Heart left ventricle (tissue), 16 donors: Measurements from ENCODE around the gene PLXNC1. TPM values are rescaled to one million over a fixed set of nuclear protein-coding genes. Genes with fewer than 3 reads are reported as not detected.
A peak's percentile ranks its signal among the peaks of the same experiment; 100 is the strongest.

Experiments
- ATAC-seq, 4 donors: fragments of 200-7000 bp; cut with Tn5 transposase; one replicate each; pipeline ENCODE4 v1.9.1; 2020 to 2022; ENCODE audit warnings: moderate library complexity in 4 of 4, mild to moderate bottlenecking in 3 of 4, moderate number of reproducible peaks in 1 of 4
- DNase-seq, 5 donors: peaks; one replicate each; pipeline ENCODE4 v3.0.0-alpha.2; 2020
- H3K27ac ChIP-seq, 12 donors: fragments of 200-600 bp; sonication (generic) in 4 of 12; one replicate each; pipeline versions ENCODE4 v1.5.0 to v1.8.0; 2016 to 2022; ENCODE audit warnings: mild to moderate bottlenecking in 2 of 12
- H3K27me3 ChIP-seq, 9 donors: fragments of 200-600 bp; sonication (generic) in 2 of 9; one replicate each; pipeline versions ENCODE4 v1.5.1 to v1.8.0; 2016 to 2022; ENCODE audit warnings: mild to moderate bottlenecking in 3 of 9
- H3K36me3 ChIP-seq, 9 donors: fragments of 200-600 bp; sonication (generic) in 2 of 9; one replicate each; pipeline versions ENCODE4 v1.5.0 to v1.8.0; 2018 to 2022; ENCODE audit warnings: mild to moderate bottlenecking in 2 of 9
- H3K4me1 ChIP-seq, 12 donors: fragments of 200-600 bp; sonication (generic) in 4 of 12; one replicate each; pipeline versions ENCODE4 v1.5.0 to v1.8.0; 2016 to 2022; ENCODE audit warnings: mild to moderate bottlenecking in 3 of 12
- H3K4me3 ChIP-seq, 12 donors: fragments of 200-600 bp; sonication (generic) in 4 of 12; one replicate each; pipeline versions ENCODE4 v1.5.0 to v1.8.0; 2017 to 2022; ENCODE audit warnings: mild to moderate bottlenecking in 9 of 12, moderate library complexity in 4 of 12
- H3K9me3 ChIP-seq, 12 donors: fragments of 200-600 bp; sonication (generic) in 4 of 12; one replicate each; pipeline versions ENCODE4 v1.5.0 to v1.8.0; 2016 to 2022; ENCODE audit warnings: mild to moderate bottlenecking in 1 of 12
- CTCF ChIP-seq, 12 donors: fragments of 200-600 bp; sonication (generic) in 4 of 12; IDR thresholded peaks; one replicate each; pipeline versions ENCODE4 v1.5.0 to v1.8.0; 2018 to 2022; ENCODE audit warnings: antibody characterized with exemption in 12 of 12, mild to moderate bottlenecking in 5 of 12
- POLR2A ChIP-seq, 2 donors: fragments of 450-650 bp; IDR thresholded peaks; one replicate each; pipeline ENCODE4 v1.6.1; 2017; ENCODE audit warnings: antibody characterized with exemption in 2 of 2, mild to moderate bottlenecking in 2 of 2, moderate library complexity in 2 of 2
- WGBS, 4 donors: extraction: QIAGEN DNeasy Blood & Tissue Kit in 2 of 4; methylation state at CpG; one replicate each; pipeline versions ENCODE4 v1.1.5 to v1.1.7; 2013 to 2018; 5-methylcytosine and 5-hydroxymethylcytosine counted together
- intact Hi-C, 10 donors: fragments of 100-400 bp; cut with DNase I; formaldehyde crosslinking; loops; one replicate each; pipeline versions ENCODE4 v1.11.1 to v1.14.2; 2022
- polyA plus RNA-seq, 2 donors: library from polyadenylated mRNA; stranded (reverse); fragments of 200-250 nt; gene quantifications; one replicate each; pipeline ENCODE4 v1.2.3, GENCODE V29; 2013
- total RNA-seq, 9 donors: library from RNA; depleted of rRNA in 2 of 9; stranded (reverse); fragments of >200 nt in 2 of 9; fragmentation: NEBNext Ultra II Directional in 3 of 9; extraction: Animal tissue kit (Norgen Biotek cat#: 25700) in 3 of 9; gene quantifications; one replicate each; pipeline versions ENCODE4 v1.1.0 to v1.2.4, GENCODE V29; 2016 to 2023
- donor health status: ischemic (EF 13 %, LVEDD 7.1; RV severe dilation, severe dysfunction).
- donor health status: healthy with polysubstance abuse.
- donor health status: DM: no; HTN: yes; CAD: no.
- donor health status: DM: no; HTN: no; CAD: no.
- donor health status: ischemic (EF 25% LVEDD 6.9; RV normal size, moderate dysfunction).
- donor health status: ischemic (EF 25% LVEDD 5.7; RV mildly dilated, moderate dysfunction).
- donor health status: healthy.
- donor health status: DM: yes; HTN: yes; CAD: no.
- donor health status: ischemic (EF 35%, LVEDD 5.7; RV mildly dilated, moderate dysfunction).
- donor health status: nonischemic (EF 11% LVEDD 7.7; RV severe dilation, severe dysfunction).
- donor health status: DM: yes; HTN: yes; CAD: no.
- donor health status: PGD.
- donor health status: ischemic (EF 29% LVEDD 5.4; RV normal size, mild dysfunction).
- donor health status: nonischemic (EF 23%, LVEDD 6.1; RV moderate dilation, normal function).

The PLXNC1 gene
- total and polyA plus RNA-seq, 11 donors, result 0.84 to 18.4 (median 3.1) TPM

DNA sequence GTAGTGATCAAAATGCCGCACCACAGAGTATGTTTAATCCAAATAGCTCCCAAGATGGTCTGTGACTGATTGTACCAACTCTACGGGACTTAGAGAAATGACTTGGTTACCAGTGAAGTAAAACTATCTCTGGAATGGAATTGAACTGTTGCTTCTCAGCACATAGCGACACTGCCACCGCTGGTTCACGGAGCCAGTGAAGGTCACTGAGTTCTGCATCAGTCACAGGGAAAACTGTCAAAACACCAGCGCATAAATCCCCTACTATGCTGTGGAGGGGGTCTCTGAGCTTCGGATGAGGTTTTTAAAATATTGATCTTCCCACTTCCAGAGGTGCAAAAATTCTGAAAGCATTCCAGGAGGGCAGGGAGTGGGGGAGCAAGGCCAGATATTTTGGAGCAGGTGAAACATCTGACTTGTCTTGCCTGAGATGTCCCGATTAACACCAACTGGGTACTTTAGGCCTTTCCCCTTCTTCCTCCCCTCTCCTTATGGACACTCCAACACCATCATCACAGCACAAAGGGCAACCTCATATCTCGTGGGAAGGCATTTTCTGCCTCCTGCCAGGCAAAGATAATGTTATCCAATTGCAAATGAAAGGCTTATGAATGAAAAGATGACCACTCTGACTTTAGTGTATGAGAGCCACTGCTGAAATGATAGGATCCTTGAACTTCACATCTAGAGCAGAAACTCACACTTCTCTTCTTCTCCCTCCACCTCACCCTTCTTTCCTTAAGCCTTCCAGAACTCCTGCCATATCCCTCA, 2.0 kb upstream of the PLXNC1 start:
- H3K27me3 ChIP-seq, result peaks cover 0 to 18% (median 2%) of the 10 kb centered on the region in 9 donors

DNA sequence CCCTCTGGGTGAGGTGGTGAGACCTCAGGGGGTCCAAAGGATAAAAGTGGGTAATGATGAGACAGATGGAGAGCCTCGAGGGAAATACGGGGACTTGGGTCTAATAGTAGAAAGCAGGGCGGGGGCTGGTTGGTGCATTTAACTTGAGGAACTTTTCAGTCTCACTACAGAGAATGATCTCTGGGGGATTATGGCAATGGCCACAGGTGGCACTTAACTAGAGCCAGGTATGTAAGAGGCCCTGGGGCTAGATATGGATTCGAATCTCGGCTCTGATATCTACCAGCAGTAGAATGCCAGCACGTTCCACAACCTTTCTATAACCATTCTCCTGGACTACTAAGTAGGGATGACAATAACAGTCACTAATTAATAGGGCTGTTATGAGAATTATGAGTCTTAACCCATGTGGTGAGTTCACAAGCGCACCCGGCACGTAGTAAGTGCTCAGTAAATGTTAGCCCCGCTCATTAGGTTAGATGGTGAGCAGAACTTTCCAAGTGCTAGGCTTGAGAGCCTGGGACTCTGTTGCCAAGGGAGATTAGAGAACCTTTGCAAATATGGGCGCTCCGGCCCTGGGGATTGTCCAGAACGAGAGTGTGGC, 888 bp upstream of the PLXNC1 start:
- Histone ChIP-seq H3K27me3 (peaks cover 0 to 18% (median 2%) of the 10 kb centered on the region in 9 donors), H3K27ac (peak overlapping the region in 2 of 12 donors; percentile 45 to 64), H3K4me3 (peak overlapping the region; percentile 51 to 80 (median 66)), H3K36me3 (no peaks in the 10 kb centered on the region), H3K9me3 (no peaks in the 10 kb centered on the region), H3K4me1 (peaks cover 0 to 44% (median 12%) of the 10 kb centered on the region in 12 donors)
- TF ChIP-seq POLR2A (IDR thresholded peaks at IDR 0.05) (no peak), CTCF (IDR thresholded peaks at IDR 0.05) (no peak)
- no peak for DNase-seq
- 59 to 72% (median 61%) methylated on average over 10 to 13 of the region's 13 CpGs for WGBS, 4 donors
- intact Hi-C loops, result loop anchor here in 8 of 10 donors (2.0 to 10.0 kb wide), 7 partner anchors 137 to 1187 kb away; no protein-coding TSS in a partner anchor
- ATAC-seq, result no peak

More for the DNA sequence above, 2.0 kb upstream of the PLXNC1 start:
- WGBS, 4 donors, result 80 to 90% (median 84%) methylated on average over 9 of the region's 9 CpGs
- intact Hi-C loops, result loop anchor here in 8 of 10 donors (2.0 to 10.0 kb wide), 7 partner anchors 138 to 1188 kb away; no protein-coding TSS in a partner anchor
- H3K27ac ChIP-seq, result no peak overlapping the region
- ATAC-seq, result no peak
- no peak for TF ChIP-seq CTCF (IDR thresholded peaks at IDR 0.05)
- TF ChIP-seq POLR2A (IDR thresholded peaks at IDR 0.05), result no peak
- no peak for DNase-seq
- H3K36me3 ChIP-seq, result no peaks in the 10 kb centered on the region
- H3K9me3 ChIP-seq, result no peaks in the 10 kb centered on the region
- H3K4me1 ChIP-seq, result peaks cover 0 to 33% (median 9%) of the 10 kb centered on the region in 12 donors
- H3K4me3 ChIP-seq, result no peak overlapping the region

DNA sequence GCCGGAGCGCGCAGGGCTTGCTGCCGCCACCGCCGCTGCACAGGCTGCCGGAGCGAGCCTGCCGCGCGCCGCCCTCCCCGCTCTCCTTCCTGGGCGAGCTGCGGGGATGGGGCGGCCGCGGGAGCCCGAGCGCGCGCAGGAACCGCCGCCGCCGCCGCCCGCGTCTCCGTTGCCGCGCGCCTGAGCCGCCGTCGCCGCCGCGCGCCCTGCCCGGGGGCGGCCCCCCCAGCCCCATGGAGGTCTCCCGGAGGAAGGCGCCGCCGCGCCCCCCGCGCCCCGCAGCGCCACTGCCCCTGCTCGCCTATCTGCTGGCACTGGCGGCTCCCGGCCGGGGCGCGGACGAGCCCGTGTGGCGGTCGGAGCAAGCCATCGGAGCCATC, 352 bp downstream of the PLXNC1 start:
- ATAC-seq (no peak), DNase-seq (no peak)
- peaks cover 0 to 18% (median 2%) of the 10 kb centered on the region in 9 donors for H3K27me3 ChIP-seq
- H3K4me3 ChIP-seq, result peak overlapping the region; percentile 51 to 80 (median 66)
- H3K36me3 ChIP-seq, result no peaks in the 10 kb centered on the region
- intact Hi-C loops, result loop anchor here in 8 of 10 donors (2.0 to 10.0 kb wide), 7 partner anchors 136 to 1186 kb away; no protein-coding TSS in a partner anchor
- peak overlapping the region in 3 of 12 donors; percentile 28 to 70 (median 45) for H3K27ac ChIP-seq
- TF ChIP-seq POLR2A (IDR thresholded peaks at IDR 0.05) (no peak), CTCF (IDR thresholded peaks at IDR 0.05) (no peak)
- WGBS, 4 donors, result 0 to 1% (median 0%) methylated on average over 11 to 62 of the region's 62 CpGs; no CpG with 5 or more reads in 1 of the 4 donors
- H3K9me3 ChIP-seq, result no peaks in the 10 kb centered on the region
- H3K4me1 ChIP-seq, result peaks cover 0 to 51% (median 12%) of the 10 kb centered on the region in 12 donors
